Fibroblast of skin of scalp (primary cell): ENCODE data around the gene ALDH1L1. TPM values are rescaled to one million over a fixed set of nuclear protein-coding genes. Genes with fewer than 3 reads are reported as not detected.

Source experiments
- DNase-seq: peaks from one replicate; pipeline ENCODE4 v3.0.0-alpha.2; 2013
- polyA plus RNA-seq, 2 experiments: library from polyadenylated mRNA; unstranded; fragments of 120-200 nt; gene quantifications; one replicate each; pipeline ENCODE4 v1.2.1, GENCODE V29; 2013; ENCODE audit not compliant: insufficient read length in 2 of 2

The ALDH1L1 gene
- polyA plus RNA-seq (2013, experiment 1 of 2; ENCODE audit: insufficient read length), result not detected
- 0.74 TPM for polyA plus RNA-seq (2013, experiment 2 of 2; ENCODE audit: insufficient read length)

GRCh38 chr3:126180477-126181397 lies at the start of gene ALDH1L1:
ALDH1L1 (minus strand) TSS chr3:126180586; CDS start chr3:126160979, 19,607 bp downstream.
- peak; percentile 11 for DNase-seq

GRCh38 chr3:126226374-126226773 lies 46.0 kb upstream of the ALDH1L1 start:
- DNase-seq, result no peak

GRCh38 chr3:126216416-126216815 lies 36.0 kb upstream of the ALDH1L1 start:
- peak; percentile 62 for DNase-seq

- DNase-seq, result peak; percentile 9
Measured at GRCh38 chr3:126213379-126214028, 33.1 kb upstream of the ALDH1L1 start.

- peak; percentile 63 for DNase-seq
Measured at GRCh38 chr3:126212620-126213378, 32.4 kb upstream of the ALDH1L1 start.

GRCh38 chr3:126212250-126212619 lies 31.8 kb upstream of the ALDH1L1 start:
- DNase-seq, result no peak

- no peak for DNase-seq
Measured at GRCh38 chr3:126211569-126211968, 31.2 kb upstream of the ALDH1L1 start.

DNA sequence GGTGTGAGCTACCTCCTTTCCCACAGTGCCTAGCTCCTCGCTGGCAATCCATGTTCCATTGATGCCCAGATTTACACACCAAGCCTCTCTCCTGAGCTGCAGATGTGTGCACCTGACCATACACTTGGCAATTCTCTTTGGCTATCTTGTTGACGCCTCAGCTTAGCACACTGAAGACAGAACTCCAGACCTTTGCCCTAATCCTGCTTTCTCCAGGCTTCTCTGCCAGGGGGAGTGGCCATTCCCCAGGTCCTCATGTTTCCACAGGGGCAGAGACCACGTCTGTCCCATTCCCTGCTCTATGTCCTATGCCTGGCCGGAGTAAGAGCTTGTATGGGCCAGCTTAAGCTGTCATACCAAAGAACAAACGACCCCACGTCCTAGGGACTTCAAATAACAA lies 30.2 kb upstream of the ALDH1L1 start:
- DNase-seq, result no peak

GRCh38 chr3:126209741-126210140 lies 29.4 kb upstream of the ALDH1L1 start:
- DNase-seq, result no peak

DNA sequence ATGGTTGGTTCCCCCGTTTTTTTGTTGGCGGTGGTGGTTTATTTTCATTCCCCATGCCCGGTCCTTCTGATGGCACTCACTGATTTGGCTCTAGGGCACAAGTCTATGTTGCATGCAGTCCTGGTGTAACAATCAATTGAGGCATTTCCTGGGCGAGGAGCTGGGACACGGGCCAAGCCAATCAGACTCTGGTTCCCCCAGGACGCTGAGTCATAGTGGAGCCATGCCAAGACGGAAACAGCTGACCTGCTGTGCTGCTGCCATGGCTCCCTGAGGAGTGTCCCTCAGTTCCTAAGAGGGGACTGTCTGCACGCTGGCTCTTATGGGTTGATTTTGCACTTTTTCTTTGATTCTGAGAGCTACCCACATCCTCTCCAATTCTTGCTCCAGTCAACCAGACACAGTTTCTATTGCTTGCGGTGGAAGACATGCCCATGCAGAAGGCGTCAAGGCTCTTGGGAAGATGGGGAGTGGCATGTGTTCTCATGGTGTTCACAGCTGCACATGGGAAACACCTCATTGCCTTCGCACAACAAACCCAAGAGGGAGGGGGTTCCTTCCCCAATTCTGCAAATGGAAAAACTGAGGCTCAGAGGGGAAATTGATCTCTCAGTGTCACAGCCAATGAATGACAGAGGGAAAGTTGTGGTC lies 28.3 kb upstream of the ALDH1L1 start:
- DNase-seq, result peak; percentile 92

GRCh38 chr3:126208182-126208581 lies 27.8 kb upstream of the ALDH1L1 start:
- DNase-seq, result peak; percentile 43

DNA sequence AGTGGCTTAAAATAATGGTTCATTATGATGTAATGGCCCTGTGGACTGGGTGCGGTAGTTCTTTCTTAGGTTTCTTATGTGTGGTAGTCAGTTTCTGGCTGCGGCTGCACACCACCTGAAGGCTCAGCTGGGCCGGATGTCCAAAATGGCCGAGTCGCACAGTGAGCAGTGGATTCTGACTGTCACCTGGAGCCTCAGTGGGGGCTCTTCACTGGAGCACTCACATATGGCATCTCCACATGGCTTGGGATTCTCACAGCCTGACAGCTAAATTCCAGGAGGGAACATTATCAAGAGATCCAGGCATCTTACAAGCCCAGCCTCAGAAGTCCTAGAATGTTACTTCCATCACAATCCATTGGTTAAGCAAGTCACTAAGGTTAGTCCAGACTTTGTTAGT lies 26.8 kb upstream of the ALDH1L1 start:
- DNase-seq, result no peak

- peak; percentile 6 for DNase-seq
Measured at GRCh38 chr3:126205717-126206655, 25.6 kb upstream of the ALDH1L1 start.

GRCh38 chr3:126202680-126203079 lies 22.3 kb upstream of the ALDH1L1 start:
- DNase-seq, result no peak

GRCh38 chr3:126202276-126202675 lies 21.9 kb upstream of the ALDH1L1 start:
- DNase-seq, result no peak

DNA sequence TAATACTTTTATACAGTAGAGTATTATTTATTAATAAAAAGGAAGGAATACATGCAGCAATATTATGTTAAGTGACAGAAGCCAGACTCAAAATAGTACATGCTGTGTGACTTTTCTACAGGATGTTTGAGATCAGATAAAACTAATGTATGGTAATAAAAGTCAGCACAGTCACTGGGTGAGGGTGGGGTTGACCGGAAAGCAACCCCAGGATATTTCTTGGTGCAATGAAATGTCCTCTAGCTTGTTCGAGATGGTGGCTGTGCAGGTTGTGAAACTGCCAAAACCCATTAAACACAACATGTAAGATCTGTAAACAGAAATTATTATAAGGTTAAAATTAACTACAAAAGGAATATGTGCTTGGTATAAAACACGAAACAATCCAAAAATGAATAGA lies 20.8 kb upstream of the ALDH1L1 start:
- no peak for DNase-seq

DNA sequence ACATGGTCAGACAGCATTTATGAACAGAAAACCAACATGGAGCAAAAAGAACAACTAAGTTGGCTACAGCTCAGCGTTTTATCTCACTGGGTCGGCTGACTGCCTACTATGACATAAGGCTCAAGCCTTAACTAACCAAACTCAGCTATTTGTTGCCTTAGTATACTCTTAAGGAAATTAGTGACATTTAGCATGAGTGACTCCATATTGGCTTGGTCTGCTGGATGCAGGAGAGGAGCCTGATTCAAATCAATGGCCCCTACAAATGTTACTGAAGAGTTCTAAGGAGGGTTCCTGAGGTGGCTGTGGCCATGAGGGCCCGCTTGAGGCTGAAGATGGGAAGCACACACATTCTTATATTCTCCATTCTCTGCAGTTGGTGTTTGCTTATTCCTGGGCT lies 20.1 kb upstream of the ALDH1L1 start:
- DNase-seq, result no peak

DNA sequence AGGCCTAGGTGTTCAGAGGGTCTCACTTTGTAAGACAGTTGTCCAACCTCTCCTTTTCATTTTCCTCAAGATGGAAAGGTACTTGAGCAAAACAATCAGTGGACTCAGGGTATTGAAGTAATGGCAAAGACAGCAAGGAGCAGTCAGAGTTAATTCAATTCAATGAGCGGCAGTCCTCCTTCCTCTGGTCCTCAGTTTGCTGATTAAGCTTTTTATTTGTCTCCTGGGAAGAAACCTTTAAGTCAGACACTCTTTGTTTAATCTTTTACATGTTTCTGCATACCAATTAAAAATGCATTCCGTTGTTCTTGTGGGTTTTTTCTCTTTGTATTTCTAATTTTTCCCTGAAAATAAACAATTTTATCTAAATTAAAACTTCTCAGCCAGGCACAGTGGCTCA lies 18.9 kb upstream of the ALDH1L1 start:
- no peak for DNase-seq

- DNase-seq, result peak; percentile 61
Measured at GRCh38 chr3:126197854-126198584, 17.6 kb upstream of the ALDH1L1 start.

GRCh38 chr3:126197343-126197742 lies 17.0 kb upstream of the ALDH1L1 start:
- no peak for DNase-seq
